HG02938 (cell line): ENCODE measurements around the gene TRIP12.
A peak's percentile ranks its signal among the peaks of the same experiment; 100 is the strongest.
"Not testable (repeated sequence)": the region's sequence is repeated elsewhere in the genome, so short reads cannot be mapped to it uniquely, and the experiment has no call there.

Experiments
- ATAC-seq: cut with Tn5 transposase; IDR thresholded peaks from one replicate; pipeline ENCODE4 v1.9.1; 2021; ENCODE audit warnings: mild to moderate bottlenecking, moderate library complexity; ENCODE audit not compliant: unreplicated experiment

The TRIP12 gene

GRCh38 chr2:229921892-229922448 lies at the start of gene TRIP12:
Gene TRIP12, minus strand, starts transcription at chr2:229922009. Its CDS starts 41,930 bp downstream, at chr2:229880079.
- peak; percentile 70 for ATAC-seq

- ATAC-seq = no peak
Measured at GRCh38 chr2:229971298-229971790, 49.5 kb upstream of the TRIP12 start.

GRCh38 chr2:229970406-229970805 lies 48.6 kb upstream of the TRIP12 start:
- no peak for ATAC-seq

GRCh38 chr2:229969921-229970320 lies 48.1 kb upstream of the TRIP12 start:
- ATAC-seq = no peak

- ATAC-seq = not testable (repeated sequence)
Measured at GRCh38 chr2:229963596-229963995, 41.8 kb upstream of the TRIP12 start.

- no peak for ATAC-seq
Measured at GRCh38 chr2:229956491-229956890, 34.7 kb upstream of the TRIP12 start.

GRCh38 chr2:229955663-229956062 lies 33.9 kb upstream of the TRIP12 start:
- no peak for ATAC-seq

GRCh38 chr2:229952256-229952835 lies 30.5 kb upstream of the TRIP12 start:
- no peak for ATAC-seq

- no peak for ATAC-seq
Measured at GRCh38 chr2:229947544-229947943, 25.7 kb upstream of the TRIP12 start.

- no peak for ATAC-seq
Measured at GRCh38 chr2:229945975-229946374, 24.2 kb upstream of the TRIP12 start.

- ATAC-seq = no peak
Measured at GRCh38 chr2:229943770-229944449, 22.1 kb upstream of the TRIP12 start.

GRCh38 chr2:229943171-229943570 lies 21.4 kb upstream of the TRIP12 start:
- ATAC-seq = no peak

- no peak for ATAC-seq
Measured at GRCh38 chr2:229942671-229943070, 20.9 kb upstream of the TRIP12 start.

GRCh38 chr2:229937537-229937936 lies 15.7 kb upstream of the TRIP12 start:
- ATAC-seq = no peak

GRCh38 chr2:229931241-229931640 lies 9.4 kb upstream of the TRIP12 start:
- ATAC-seq = no peak

GRCh38 chr2:229930656-229931055 lies 8.8 kb upstream of the TRIP12 start:
- ATAC-seq = no peak

GRCh38 chr2:229927817-229928321 lies 6.1 kb upstream of the TRIP12 start:
- ATAC-seq = no peak

GRCh38 chr2:229925201-229925600 lies 3.4 kb upstream of the TRIP12 start:
- no peak for ATAC-seq

GRCh38 chr2:229924541-229924940 lies 2.7 kb upstream of the TRIP12 start:
- ATAC-seq = not testable (repeated sequence)

- peak; percentile 72 for ATAC-seq
Measured at GRCh38 chr2:229922449-229923386, 909 bp upstream of the TRIP12 start, which contains the start of gene FBXO36. Gene FBXO36, plus strand, starts transcription at chr2:229922503. Its CDS starts 11 bp downstream, at chr2:229922514.
